ENCODE data around the gene FADD.

- no peak for TF ChIP-seq CTCF (IDR thresholded peaks at IDR 0.05)
- TF ChIP-seq KDM1A (IDR thresholded peaks at IDR 0.05; ENCODE audit: low read depth) = no peak
- no peak for TF ChIP-seq BHLHE40 (IDR thresholded peaks at IDR 0.05; ENCODE audit: low read depth, low read length)
- TF ChIP-seq, protein P1, sequence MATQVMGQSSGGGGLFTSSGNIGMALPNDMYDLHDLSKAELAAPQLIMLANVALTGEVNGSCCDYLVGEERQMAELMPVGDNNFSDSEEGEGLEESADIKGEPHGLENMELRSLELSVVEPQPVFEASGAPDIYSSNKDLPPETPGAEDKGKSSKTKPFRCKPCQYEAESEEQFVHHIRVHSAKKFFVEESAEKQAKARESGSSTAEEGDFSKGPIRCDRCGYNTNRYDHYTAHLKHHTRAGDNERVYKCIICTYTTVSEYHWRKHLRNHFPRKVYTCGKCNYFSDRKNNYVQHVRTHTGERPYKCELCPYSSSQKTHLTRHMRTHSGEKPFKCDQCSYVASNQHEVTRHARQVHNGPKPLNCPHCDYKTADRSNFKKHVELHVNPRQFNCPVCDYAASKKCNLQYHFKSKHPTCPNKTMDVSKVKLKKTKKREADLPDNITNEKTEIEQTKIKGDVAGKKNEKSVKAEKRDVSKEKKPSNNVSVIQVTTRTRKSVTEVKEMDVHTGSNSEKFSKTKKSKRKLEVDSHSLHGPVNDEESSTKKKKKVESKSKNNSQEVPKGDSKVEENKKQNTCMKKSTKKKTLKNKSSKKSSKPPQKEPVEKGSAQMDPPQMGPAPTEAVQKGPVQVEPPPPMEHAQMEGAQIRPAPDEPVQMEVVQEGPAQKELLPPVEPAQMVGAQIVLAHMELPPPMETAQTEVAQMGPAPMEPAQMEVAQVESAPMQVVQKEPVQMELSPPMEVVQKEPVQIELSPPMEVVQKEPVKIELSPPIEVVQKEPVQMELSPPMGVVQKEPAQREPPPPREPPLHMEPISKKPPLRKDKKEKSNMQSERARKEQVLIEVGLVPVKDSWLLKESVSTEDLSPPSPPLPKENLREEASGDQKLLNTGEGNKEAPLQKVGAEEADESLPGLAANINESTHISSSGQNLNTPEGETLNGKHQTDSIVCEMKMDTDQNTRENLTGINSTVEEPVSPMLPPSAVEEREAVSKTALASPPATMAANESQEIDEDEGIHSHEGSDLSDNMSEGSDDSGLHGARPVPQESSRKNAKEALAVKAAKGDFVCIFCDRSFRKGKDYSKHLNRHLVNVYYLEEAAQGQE (IDR thresholded peaks at IDR 0.05) = no peak
- TF ChIP-seq SREBF2 (IDR thresholded peaks at IDR 0.05) = no peak
- TF ChIP-seq RNF2 (IDR thresholded peaks at IDR 0.05; ENCODE audit: borderline replicate concordance, low read depth) = no peak
- no peak for TF ChIP-seq POLR2A (IDR thresholded peaks at IDR 0.05; ENCODE audit: low read length)
- TF ChIP-seq, protein P2, sequence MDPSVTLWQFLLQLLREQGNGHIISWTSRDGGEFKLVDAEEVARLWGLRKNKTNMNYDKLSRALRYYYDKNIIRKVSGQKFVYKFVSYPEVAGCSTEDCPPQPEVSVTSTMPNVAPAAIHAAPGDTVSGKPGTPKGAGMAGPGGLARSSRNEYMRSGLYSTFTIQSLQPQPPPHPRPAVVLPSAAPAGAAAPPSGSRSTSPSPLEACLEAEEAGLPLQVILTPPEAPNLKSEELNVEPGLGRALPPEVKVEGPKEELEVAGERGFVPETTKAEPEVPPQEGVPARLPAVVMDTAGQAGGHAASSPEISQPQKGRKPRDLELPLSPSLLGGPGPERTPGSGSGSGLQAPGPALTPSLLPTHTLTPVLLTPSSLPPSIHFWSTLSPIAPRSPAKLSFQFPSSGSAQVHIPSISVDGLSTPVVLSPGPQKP (IDR thresholded peaks at IDR 0.05; ENCODE audit: low read depth, low read length) = no peak
- TF ChIP-seq USF2 (IDR thresholded peaks at IDR 0.05) = no peak
- TF ChIP-seq FOSL2 (IDR thresholded peaks at IDR 0.05) = no peak
- no peak for TF ChIP-seq FOSL2 (CRISPR knock-in tag; IDR thresholded peaks at IDR 0.05)
- no peak for TF ChIP-seq PHF8 (IDR thresholded peaks at IDR 0.05; ENCODE audit: borderline replicate concordance, low read depth)
- no peak for TF ChIP-seq CBX2 (IDR thresholded peaks at IDR 0.05; ENCODE audit: borderline replicate concordance, low read depth)
- TF ChIP-seq EP300 (IDR thresholded peaks at IDR 0.05) = no peak
- TF ChIP-seq MAZ (IDR thresholded peaks at IDR 0.05; ENCODE audit: borderline replicate concordance, low read depth, low read length) = no peak
Observed at GRCh38 chr11:70192666-70193410, 10.3 kb upstream of the FADD start.

Measured in A549 (cell line).